ENCODE results near the gene TYSND1. TPM values are rescaled to one million over a fixed set of nuclear protein-coding genes. Genes with fewer than 3 reads are reported as not detected.

TYSND1 gene
- total RNA-seq, 2 donors from 2014 or later: 8.0 to 13.3 TPM

Other genes with a start within 250 kb of the TYSND1 start
- under 1 TPM; 0.43 to 0.56 TPM for gene MACROH2A2, start 93.9 kb downstream of the TYSND1 start, total RNA-seq
- gene AIFM2, start 13.9 kb downstream of the TYSND1 start, total RNA-seq: 10 to 100 TPM; 13.0 to 19.9 TPM
- 100 to 1,000 TPM; 103 to 131 TPM for gene SAR1A, start 23.8 kb upstream of the TYSND1 start, total RNA-seq
- gene PPA1, start 86.7 kb upstream of the TYSND1 start, total RNA-seq: 100 to 1,000 TPM; 263 to 285 TPM
- under 1 TPM in 1 of 2 donors, not detected in 1; 0.02 TPM for gene NPFFR1, start 137.3 kb upstream of the TYSND1 start, total RNA-seq
- 10 to 100 TPM in 1 of 2 donors, 1 to 10 TPM in 1; 6.5 to 17.1 TPM for gene LRRC20, start 235.9 kb upstream of the TYSND1 start, total RNA-seq